Measurements from ENCODE around the gene CPA3. TPM values are rescaled to one million over a fixed set of nuclear protein-coding genes. Genes with fewer than 3 reads are reported as not detected.

The CPA3 gene
- total RNA-seq, 1 experiment from 2014 or later, result not detected

DNA sequence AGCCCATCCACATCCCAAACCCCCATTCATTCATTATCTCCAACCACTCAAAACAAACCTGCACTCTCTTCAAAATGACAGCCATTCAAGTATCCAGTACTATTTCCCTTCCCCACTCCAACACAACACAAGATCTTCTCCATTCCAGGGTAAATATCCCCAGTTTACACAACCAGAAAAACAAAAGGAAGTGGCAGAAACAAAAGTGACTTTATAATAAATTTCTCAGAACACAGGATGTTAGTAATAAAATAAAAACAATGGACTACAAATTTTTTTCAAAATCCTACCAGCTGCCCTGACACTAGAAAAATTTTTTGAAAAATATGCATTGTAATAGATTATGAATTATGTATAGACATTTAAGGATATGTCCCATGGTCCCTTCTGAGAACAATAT, 14.2 kb downstream of the CPA3 start:
- H3K27me3 Mint-ChIP-seq (ENCODE audit: low read depth), result no peaks in the 10 kb centered on the region
- no peaks in the 10 kb centered on the region for H3K9me3 Mint-ChIP-seq
- no peaks in the 10 kb centered on the region; the same call in 1 of the 2 replicates for H3K4me1 Mint-ChIP-seq
- DNase-seq (ENCODE audit: low spot score) (no peak), ATAC-seq (no peak)
- H3K4me3 Mint-ChIP-seq, result no peak overlapping the region
- POLR2A ChIA-PET, result no interaction called here
- CTCF ChIA-PET, result interaction anchor here (0.8 kb wide), 1 partner anchor 162 kb away, joined by 3 read pairs; no protein-coding TSS in a partner anchor
- no peak for TF ChIP-seq MYBL2 (CRISPR knock-in tag; IDR thresholded peaks at IDR 0.05)
- TF ChIP-seq, protein P1, sequence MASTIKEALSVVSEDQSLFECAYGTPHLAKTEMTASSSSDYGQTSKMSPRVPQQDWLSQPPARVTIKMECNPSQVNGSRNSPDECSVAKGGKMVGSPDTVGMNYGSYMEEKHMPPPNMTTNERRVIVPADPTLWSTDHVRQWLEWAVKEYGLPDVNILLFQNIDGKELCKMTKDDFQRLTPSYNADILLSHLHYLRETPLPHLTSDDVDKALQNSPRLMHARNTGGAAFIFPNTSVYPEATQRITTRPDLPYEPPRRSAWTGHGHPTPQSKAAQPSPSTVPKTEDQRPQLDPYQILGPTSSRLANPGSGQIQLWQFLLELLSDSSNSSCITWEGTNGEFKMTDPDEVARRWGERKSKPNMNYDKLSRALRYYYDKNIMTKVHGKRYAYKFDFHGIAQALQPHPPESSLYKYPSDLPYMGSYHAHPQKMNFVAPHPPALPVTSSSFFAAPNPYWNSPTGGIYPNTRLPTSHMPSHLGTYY (CRISPR knock-in tag; IDR thresholded peaks at IDR 0.05), result no peak
- TF ChIP-seq MXD4 (CRISPR knock-in tag; IDR thresholded peaks at IDR 0.05; ENCODE audit: borderline replicate concordance), result no peak
- H3K36me3 Mint-ChIP-seq, result no peaks in the 10 kb centered on the region
- H3K27ac Mint-ChIP-seq, result no peak overlapping the region

DNA sequence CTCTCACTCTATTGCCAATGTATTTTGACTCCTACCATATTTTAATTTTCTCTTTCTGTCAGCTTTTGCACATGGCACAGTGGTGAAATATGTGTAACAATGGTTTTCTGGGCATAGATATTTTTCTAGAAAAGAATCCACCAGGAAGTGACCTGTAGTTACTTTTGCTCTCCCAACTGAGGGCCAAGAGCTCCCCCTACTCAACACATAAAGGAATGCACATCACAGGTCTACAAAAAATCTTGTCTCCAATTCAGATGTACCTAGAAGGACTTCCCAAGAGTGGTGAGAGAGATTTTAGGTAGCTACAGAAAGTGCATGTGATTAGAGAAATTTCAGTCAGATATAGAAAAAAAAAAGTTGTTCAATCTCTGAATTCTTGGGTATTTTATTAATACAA, 15.6 kb downstream of the CPA3 start:
- TF ChIP-seq, protein P2, sequence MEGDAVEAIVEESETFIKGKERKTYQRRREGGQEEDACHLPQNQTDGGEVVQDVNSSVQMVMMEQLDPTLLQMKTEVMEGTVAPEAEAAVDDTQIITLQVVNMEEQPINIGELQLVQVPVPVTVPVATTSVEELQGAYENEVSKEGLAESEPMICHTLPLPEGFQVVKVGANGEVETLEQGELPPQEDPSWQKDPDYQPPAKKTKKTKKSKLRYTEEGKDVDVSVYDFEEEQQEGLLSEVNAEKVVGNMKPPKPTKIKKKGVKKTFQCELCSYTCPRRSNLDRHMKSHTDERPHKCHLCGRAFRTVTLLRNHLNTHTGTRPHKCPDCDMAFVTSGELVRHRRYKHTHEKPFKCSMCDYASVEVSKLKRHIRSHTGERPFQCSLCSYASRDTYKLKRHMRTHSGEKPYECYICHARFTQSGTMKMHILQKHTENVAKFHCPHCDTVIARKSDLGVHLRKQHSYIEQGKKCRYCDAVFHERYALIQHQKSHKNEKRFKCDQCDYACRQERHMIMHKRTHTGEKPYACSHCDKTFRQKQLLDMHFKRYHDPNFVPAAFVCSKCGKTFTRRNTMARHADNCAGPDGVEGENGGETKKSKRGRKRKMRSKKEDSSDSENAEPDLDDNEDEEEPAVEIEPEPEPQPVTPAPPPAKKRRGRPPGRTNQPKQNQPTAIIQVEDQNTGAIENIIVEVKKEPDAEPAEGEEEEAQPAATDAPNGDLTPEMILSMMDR (IDR thresholded peaks at IDR 0.05), result peak; percentile 34; the same call in 1 of the 2 replicates
- no peak for TF ChIP-seq E2F5 (CRISPR knock-in tag; IDR thresholded peaks at IDR 0.05)
- Mint-ChIP-seq H3K36me3 (no peaks in the 10 kb centered on the region), H3K4me3 (no peak overlapping the region), H3K27ac (no peak overlapping the region; the same call in 1 of the 2 replicates), H3K9me3 (no peaks in the 10 kb centered on the region), H3K27me3 (ENCODE audit: low read depth) (no peaks in the 10 kb centered on the region), H3K4me1 (no peaks in the 10 kb centered on the region; the same call in 1 of the 2 replicates)
- peak; percentile 97 for ATAC-seq
- peak; percentile 19 for DNase-seq (ENCODE audit: low spot score)
- CTCF ChIA-PET, result interaction anchor here (0.6 to 2.7 kb wide), 17 partner anchors 9 to 162 kb away, joined by 3 to 23 read pairs (median 4); no protein-coding TSS in a partner anchor
- POLR2A ChIA-PET, result interaction anchor here (0.6 kb wide), 1 partner anchor 794 kb away, joined by 3 read pairs; no protein-coding TSS in a partner anchor

GRCh38 chr3:148881286-148881685, 16.2 kb downstream of the CPA3 start:
- CTCF ChIA-PET, result interaction anchor here (0.6 to 2.7 kb wide), 17 partner anchors 8 to 162 kb away, joined by 3 to 23 read pairs (median 4); no protein-coding TSS in a partner anchor
- no peak for TF ChIP-seq ZNF512 (CRISPR knock-in tag; IDR thresholded peaks at IDR 0.05; ENCODE audit: borderline replicate concordance)
- TF ChIP-seq JUN (CRISPR knock-in tag; IDR thresholded peaks at IDR 0.05), result no peak
- TF ChIP-seq GRHL2 (CRISPR knock-in tag; IDR thresholded peaks at IDR 0.05; ENCODE audit: insufficient replicate concordance, severe bottlenecking), result no peak
- no peak for TF ChIP-seq RORB (CRISPR knock-in tag; IDR thresholded peaks at IDR 0.05)
- Mint-ChIP-seq H3K27ac (no peak overlapping the region), H3K4me3 (no peak overlapping the region), H3K4me1 (no peaks in the 10 kb centered on the region; the same call in 1 of the 2 replicates), H3K27me3 (ENCODE audit: low read depth) (no peaks in the 10 kb centered on the region), H3K36me3 (no peaks in the 10 kb centered on the region), H3K9me3 (no peaks in the 10 kb centered on the region)
- POLR2A ChIA-PET, result interaction anchor here (0.6 kb wide), 1 partner anchor 795 kb away, joined by 3 read pairs; no protein-coding TSS in a partner anchor
- ATAC-seq (no peak), DNase-seq (ENCODE audit: low spot score) (no peak)

GRCh38 chr3:148882288-148882687, 17.2 kb downstream of the CPA3 start:
- H3K4me3 Mint-ChIP-seq, result no peak overlapping the region
- no peak overlapping the region for H3K27ac Mint-ChIP-seq
- CTCF ChIA-PET, result interaction anchor here (2.7 kb wide), 1 partner anchor 156 kb away, joined by 23 read pairs; no protein-coding TSS in a partner anchor
- no peaks in the 10 kb centered on the region for H3K27me3 Mint-ChIP-seq (ENCODE audit: low read depth)
- no peaks in the 10 kb centered on the region for H3K36me3 Mint-ChIP-seq
- H3K4me1 Mint-ChIP-seq, result no peaks in the 10 kb centered on the region; the same call in 1 of the 2 replicates
- DNase-seq (ENCODE audit: low spot score), result no peak
- POLR2A ChIA-PET, result no interaction called here
- H3K9me3 Mint-ChIP-seq, result no peaks in the 10 kb centered on the region
- ATAC-seq, result no peak
- TF ChIP-seq OVOL2 (CRISPR knock-in tag; IDR thresholded peaks at IDR 0.05; ENCODE audit: borderline replicate concordance), result no peak
- TF ChIP-seq ZNF532 (CRISPR knock-in tag; IDR thresholded peaks at IDR 0.05; ENCODE audit: borderline replicate concordance), result no peak
- TF ChIP-seq, protein P3, sequence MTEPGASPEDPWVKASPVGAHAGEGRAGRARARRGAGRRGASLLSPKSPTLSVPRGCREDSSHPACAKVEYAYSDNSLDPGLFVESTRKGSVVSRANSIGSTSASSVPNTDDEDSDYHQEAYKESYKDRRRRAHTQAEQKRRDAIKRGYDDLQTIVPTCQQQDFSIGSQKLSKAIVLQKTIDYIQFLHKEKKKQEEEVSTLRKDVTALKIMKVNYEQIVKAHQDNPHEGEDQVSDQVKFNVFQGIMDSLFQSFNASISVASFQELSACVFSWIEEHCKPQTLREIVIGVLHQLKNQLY (CRISPR knock-in tag; IDR thresholded peaks at IDR 0.05), result no peak
- TF ChIP-seq NR2C2 (CRISPR knock-in tag; IDR thresholded peaks at IDR 0.05), result no peak
- TF ChIP-seq ZNF263 (CRISPR knock-in tag; IDR thresholded peaks at IDR 0.05; ENCODE audit: low read depth), result no peak
- no peak for TF ChIP-seq ZMAT4 (CRISPR knock-in tag; IDR thresholded peaks at IDR 0.05)
